Stimulated activated CD4-positive, alpha-beta T cell treated with anti-CD3 and anti-CD28 coated beads, Interleukin-1b, Interleukin-23, amount 100 ng/mL, for 1 hour (primary cell): Measurements from ENCODE around the gene CELF2.

Source experiments
- DNase-seq, 2 donors: peaks; one replicate each; pipeline ENCODE4 v3.0.0-alpha.2; 2020; ENCODE audit warnings: low read depth in 2 of 2

The CELF2 gene

GRCh38 chr10:11023009-11023953 is 5.6 kb downstream of the CELF2 start:
- no peak for DNase-seq

DNA sequence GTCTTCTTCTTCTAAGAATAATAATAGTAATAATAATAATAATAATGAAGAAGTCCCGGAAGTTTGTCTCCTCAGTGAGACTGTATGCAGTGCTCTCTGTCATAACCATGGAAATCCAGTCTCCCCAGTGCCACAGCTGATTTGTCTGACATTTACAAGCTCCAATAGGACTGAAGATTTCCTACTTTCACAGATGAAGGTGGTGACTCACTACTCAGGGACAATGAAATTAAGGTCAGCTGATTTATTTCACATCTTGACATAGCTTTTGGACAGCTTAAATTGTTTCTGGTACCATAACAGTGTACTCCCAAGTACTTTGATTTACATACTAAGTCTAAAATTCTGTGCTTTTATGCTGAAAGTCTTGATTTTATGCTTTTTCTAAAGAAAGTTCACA is 6.9 kb downstream of the CELF2 start:
- no peak for DNase-seq

- no peak for DNase-seq
These were observed 8.3 kb downstream of the CELF2 start for GRCh38 chr10:11025978-11026377.

DNA sequence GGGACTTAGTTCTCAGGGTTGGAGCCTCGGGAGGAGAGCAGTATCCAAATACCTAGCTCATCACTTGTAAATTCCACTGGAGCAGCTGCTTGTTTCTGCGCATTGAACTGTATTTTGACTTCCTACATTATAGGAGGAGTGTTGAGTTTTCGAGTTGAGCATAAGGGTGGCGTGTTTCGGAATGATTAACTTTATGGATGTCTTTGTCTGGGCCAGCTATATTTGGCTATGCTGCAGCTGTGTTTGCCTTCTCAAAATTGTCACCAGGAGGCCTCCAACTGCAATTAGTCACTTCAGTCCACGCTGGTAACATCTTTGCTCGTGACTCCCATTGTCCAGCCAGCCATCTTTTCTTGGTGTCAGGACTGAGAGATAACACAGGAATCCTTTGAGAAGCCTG is 9.1 kb downstream of the CELF2 start:
- DNase-seq = no peak

DNA sequence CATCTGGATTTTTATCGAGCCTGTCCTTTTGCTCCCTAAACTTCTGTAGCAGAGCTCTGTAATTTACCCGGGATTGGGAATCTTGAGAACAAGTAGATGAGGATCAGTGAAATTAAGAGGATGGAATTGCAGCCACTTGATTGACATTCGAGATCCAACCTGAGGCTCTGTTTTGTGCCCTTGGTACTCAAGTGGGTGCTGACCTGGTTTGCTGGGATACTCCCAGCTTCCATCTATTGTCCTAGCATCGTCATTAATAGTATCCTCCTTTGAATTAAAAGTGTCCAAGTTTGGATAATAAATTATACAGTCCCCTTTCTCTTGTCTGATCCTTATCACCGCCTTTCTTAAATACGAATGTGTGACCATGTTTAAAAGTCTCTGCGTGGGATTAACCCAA is 17.1 kb downstream of the CELF2 start:
- DNase-seq = no peak

DNA sequence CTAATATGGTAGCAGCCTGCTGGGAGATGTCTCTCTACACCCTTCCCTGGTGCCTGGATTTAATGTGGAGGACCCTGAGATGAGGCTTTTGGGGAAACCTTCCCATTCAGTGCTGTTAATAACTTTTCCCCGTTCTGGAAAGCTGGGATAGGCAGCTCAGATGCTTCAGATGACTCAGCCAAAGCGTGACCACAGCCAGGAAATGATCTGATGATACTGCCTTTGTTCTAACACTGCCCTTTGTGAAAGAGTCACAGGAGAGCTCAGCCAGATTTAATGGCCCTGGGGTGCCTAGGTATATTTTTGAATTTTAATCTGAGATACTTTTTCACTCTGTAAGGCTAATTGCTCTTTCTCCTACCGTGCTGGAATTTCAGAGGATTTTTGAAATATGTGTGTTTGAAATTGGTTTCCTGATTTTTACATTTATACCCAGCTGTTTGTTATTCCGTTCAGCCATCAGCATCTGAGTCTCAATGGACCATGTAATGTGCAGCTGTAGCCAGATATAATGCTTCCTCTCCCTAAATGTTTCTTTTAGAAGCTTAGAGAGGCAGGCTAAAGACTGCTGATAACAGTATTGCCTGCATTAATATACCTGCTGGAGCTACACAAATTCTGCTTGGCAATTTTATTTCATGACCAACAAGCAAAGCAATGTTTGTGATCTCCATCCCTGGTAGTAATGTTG is 17.8 kb downstream of the CELF2 start:
- DNase-seq = no peak

DNA sequence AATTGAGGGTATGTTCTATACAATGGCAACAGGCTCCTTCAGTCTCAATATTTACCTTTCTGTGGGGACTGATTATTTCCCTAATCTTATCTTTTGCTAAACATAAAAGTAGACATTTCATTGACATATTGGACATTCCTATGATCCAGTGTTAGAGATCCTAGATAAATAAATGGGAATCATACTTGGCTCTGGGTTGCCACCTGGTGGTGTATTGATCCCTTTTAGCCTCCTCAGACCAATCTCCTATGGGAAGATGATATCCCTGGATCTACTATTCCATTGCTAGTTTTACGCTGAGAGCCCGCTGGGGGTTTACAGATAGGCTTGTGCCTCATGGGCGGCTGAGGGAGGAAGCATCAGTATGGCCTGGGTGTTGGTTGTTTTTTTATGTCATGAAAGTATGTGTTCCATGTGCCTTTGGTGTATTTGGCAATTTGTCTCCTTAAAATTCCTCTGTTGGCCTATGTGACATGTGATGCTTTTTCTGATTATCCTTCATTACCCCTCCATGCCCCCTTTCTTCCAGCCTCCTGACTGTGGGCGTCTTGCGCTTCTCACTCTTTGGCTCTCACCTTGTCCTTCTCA is 18.8 kb downstream of the CELF2 start:
- no peak for DNase-seq

- DNase-seq = no peak
These were observed 20.3 kb downstream of the CELF2 start for GRCh38 chr10:11037991-11038390.

DNA sequence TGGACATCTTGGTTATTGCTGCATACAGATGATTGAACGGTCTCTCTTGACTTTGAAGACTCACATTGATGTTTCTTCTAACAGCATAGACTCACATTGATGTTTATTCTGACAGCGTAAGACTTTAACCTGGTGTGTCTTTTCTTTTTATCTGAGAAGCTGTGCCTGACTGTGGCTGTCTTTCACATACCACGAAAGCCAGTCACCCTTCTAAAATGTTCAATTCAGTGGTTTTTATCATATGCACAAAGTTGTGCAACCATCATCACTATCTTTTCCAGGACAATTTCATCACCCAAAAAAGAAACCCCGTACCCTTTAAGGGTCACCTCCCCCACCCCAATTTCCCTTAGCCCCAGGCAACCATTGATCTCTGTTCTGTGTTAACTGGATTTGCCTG is 24.7 kb downstream of the CELF2 start:
- no peak for DNase-seq

GRCh38 chr10:11043039-11043438 is 25.4 kb downstream of the CELF2 start:
- DNase-seq = no peak

GRCh38 chr10:11043446-11044127 is 25.9 kb downstream of the CELF2 start:
- DNase-seq = no peak

DNA sequence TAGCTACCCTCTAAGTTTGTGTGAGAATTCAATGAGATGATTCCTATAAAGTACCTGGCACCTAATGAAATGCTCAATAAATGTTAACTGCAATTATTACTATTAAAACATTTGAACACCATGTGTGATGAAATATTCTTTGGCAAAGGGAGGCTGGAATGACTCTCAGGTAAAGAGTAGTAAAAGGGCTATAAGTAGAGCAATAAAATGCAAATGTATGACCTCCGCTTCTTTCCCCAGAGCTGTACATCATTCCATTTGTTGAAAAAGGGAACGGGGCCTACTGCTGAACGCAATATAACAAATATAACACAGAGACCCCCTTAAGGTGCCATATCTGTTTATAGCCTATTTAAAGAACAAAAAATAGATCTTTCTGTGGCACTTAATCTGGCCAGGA is 27.8 kb downstream of the CELF2 start:
- DNase-seq = no peak

DNA sequence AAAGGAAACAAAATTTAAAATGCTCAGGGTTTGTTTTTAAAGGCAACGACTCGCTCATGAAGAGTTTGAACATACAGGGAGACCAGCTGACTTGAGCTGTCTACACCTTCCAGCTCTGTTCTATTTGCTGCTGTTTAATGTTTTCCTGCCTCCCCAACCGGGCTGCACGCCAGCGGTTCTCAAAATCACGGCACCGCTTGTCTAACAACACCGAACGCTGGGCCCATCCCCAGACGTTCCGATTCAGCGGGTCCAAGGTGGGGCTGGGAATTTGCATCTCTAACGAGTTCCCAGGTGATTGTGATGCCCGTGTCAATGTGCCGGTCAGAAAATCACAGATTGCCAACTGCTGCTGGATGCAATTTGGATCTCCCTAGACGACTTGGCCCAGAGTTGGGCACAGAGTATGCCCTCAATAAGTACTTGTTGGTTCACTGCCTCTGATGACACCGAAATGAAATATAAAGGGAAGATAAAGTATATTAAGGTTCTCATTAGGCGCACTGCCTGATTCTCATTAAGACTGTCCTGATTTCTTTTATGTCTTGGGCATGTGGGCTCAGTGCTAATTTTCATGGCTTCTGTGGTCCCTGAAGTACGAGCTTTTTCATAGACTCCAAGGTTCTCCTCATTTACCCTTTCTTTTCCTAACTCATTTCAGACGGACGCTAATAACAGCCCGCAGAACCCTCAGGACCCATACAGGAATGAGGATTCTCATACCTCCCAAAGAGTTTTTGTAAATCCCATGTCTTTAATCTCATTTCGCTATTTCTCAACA is 28.5 kb downstream of the CELF2 start:
- DNase-seq = no peak

DNA sequence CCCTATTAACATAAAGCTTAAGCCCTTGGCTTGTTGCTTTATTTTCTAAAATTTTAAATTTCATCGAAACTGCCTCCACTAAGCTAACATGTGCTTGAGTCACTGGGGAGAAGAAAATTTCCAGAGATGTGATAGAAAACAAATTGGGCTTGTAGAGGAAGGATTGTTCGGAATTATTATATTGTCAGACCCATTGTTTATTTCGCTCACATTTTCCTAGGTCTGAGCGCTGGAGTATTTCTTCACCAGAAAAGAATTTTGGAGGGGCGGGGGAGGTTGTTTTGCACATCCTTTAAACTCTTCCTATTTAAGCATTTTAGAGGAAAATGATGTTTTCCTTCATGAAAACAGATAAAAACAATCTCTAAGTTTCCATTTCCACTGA is 29.1 kb downstream of the CELF2 start:
- DNase-seq = no peak

DNA sequence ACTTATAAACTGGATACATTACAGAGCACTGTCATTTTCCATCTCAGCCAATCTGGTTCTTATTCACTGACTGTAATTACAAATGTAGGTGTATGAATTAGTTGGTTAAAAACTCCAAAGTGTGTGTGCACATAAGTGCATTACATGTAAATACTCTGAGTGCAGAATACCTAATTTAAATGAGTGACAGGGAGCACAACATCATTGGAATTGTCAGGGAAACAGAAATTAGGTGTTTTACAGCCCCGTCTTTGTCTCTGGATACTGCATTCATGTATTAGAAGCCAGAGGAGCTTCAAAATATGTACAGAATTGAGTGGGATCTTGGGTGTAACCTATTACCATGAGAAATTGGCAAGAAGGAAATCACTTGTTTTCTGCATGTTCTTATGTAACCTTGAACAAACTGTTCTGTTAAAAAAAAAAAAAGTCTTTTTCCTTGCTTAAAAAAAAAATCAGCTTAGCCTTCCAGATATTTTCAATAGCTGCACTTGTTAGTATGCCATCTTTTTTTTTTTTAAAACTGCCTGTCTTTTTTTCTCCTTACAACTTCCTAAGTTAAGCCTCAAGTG is 31.1 kb downstream of the CELF2 start:
- DNase-seq = no peak

DNA sequence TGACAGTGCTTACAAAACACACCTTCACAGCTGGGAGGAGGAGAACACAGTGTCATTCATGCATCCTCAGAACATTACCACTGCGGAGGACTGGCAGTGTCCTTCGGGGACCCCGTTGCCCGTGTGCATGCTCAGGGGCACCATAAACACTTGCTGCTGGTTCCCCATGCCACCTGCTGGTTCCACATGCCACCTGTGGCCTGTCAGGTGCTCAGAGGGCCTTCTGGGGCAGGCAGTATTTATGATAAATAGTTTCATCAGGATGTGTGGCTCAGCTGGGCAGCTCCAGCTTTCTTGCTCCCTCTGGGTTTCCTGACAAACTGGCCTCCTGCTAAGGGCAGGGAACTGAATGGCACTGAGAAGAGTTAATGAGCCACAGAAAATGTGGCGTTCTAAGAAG is 32.1 kb downstream of the CELF2 start:
- no peak for DNase-seq

- DNase-seq = no peak
These were observed 32.9 kb downstream of the CELF2 start for GRCh38 chr10:11050301-11051287.

GRCh38 chr10:11057018-11057417 is 39.3 kb downstream of the CELF2 start:
- no peak for DNase-seq

GRCh38 chr10:11057448-11057847 is 39.8 kb downstream of the CELF2 start:
- no peak for DNase-seq

GRCh38 chr10:11057994-11058393 is 40.3 kb downstream of the CELF2 start:
- DNase-seq = no peak
